ENCODE results near the gene SLC9A9.
A peak's percentile ranks its signal among the peaks of the same experiment; 100 is the strongest.

SLC9A9 gene

GRCh38 chr3:143590660-143591059 lies 257.6 kb downstream of the SLC9A9 start:
- no peak for DNase-seq

DNA sequence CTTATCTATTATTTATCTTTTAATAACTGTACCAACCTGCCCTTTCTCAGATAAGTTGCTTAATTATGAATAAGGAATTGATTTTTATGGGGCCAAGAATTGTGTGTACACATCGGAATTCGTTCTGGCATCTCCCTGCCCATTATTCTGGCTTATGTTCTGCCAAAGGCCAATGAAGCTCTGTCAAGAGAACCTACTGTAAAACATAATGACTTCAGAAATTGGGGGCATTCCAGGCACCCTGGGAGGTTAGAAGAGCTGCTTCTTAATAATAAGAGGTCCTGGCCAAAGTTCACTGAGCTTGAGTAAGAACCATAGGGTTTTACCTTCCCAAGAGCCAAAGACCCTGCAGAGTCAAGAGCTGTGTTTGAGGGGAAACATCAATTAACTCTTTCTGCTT lies 261.7 kb downstream of the SLC9A9 start:
- no peak for DNase-seq

DNA sequence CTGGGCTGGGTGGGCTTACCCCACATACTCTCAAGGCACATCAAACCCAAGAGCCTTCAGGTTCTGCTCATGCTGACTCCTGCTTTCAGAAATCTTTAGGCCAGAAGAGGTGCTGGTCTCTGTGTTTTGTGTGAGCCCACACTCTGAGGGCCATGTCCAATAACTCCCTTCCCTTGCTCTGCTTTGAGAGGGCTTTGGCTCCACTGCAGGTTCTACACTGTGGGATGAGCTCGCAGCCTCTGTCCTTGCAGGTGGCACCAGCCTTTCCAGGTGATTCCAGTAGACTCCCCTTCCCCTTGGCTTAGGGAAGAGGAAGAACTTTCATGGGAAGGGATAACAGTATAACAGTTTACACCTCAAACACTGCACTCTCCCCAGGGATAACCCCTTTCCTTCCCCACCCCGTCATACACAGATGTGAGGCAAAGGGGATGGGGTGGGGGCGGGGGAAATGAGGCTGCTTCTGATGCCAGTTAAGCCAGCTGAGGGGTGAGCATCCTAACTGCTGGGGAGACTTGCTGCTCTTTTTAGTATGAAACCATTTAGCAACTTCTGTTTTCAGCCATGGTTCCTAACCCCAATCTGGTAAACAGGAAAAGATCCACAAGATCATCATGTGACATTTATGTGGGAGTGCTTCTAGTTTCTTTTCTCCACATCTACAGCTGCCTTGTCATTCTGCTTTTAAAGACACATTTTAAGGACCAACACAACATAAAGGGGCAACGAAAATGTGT lies 262.4 kb downstream of the SLC9A9 start:
- peak; percentile 9 to 18 for DNase-seq

DNA sequence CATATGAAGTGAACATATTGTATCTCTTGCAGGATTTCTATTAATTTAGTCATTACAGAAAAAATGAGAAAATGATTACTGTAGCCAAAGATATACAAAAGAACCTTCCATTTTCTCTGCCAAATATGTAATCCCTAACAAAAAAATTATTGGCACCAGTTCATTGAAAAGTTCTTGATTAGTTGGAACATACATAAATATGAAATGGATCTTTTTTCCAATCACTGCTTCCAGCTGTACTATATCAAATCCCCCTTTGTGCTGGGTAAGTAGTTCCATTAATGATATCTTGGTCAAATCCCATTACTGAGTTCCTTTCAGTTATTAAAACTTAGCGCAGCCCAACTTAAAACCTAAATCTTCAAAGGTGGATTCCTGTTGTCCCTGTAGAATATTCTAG lies 263.8 kb downstream of the SLC9A9 start:
- no peak for DNase-seq

- no peak for DNase-seq
Measured at GRCh38 chr3:143581972-143582722, 266.1 kb downstream of the SLC9A9 start.

- no peak for DNase-seq
Measured at GRCh38 chr3:143578810-143579435, 269.3 kb downstream of the SLC9A9 start.

- no peak for DNase-seq
Measured at GRCh38 chr3:143576568-143577270, 271.5 kb downstream of the SLC9A9 start.

DNA sequence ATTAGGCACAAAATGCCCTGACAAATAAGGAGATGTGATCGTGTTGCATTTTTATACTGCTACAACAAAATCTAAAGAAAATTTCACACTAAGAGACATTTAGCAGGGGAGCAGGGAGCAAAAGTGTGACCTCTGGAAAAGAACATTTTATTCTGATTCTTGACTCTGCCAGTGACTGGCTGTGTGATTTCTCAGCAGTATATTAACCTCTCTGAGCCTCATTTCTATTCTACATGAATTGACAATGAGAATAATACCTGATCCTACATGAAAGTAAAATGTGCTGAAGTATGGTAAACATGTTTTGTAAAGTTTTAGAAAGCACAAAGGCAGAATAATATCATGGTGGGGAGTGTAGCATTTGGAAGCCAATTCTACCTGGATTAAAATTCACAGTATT lies 273.3 kb downstream of the SLC9A9 start:
- no peak for DNase-seq

DNA sequence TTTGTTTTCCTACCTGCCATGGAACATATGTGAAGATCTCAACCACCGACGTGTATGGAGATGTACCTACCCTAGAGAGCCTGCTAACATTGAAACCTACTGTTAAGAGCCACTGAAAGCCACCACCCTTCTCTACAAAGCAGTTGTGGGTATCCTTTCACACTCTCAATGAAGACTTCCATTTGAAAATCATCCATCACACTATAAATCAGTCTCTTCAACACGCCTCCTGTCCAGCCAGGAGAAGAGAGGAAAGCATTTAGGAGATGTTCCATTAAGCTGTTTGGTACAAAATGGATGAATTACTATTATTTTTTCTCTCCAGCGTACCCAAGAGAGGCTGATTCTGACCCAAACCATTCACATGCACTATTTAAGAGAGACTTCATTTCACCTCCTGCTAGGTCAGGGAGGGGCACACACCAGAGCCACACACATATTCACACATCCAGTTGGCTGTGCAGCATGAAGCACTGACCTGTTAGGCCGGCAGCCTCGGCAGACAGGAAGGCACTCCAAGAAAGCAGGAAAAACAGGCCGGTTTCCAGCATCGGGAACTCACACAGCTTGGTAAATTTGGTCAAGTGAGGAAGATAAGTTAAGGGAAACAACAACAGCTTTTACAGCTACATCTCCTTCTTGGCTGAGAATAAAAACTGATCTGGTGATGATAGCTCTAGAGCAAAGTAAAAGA lies 274.5 kb downstream of the SLC9A9 start:
- DNase-seq, result no peak

DNA sequence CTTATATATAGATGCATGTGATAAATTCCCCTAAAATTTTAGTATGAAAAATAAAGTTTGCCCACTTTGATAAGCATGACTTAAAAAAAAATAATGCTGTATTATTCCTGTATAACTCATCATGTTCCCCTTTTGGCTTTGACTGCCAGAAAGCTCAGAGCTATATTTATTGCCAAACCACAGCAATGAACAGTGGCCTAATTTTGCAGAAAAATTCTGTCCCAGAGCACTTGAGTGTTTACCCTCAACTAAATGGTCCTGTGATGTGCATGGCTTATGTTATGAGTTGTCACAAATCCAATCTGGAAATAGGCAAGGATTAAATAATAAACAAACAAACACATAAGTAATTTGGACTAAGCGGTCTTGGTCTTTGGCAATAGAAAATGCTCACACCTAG lies 276.7 kb downstream of the SLC9A9 start:
- DNase-seq, result no peak

DNA sequence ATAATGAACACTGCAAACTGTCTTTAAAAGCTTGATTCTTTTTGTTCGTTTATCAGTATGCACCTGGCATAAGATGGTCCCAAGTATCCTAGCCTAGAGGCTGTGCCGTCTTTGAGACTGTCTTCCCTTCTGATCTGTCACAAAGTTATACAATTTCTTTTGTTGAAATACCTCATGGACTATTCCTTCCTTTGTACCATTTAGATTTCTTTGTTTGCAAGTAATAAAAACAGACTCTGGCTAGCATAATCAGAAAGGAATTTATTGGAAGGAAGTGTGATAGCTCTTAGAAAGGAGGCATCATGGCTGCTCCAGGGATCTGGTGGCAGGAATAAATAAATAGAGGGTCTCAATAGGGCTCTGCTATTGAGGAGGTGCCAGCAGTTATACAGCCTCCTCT lies 280.4 kb downstream of the SLC9A9 start:
- no peak for DNase-seq

DNA sequence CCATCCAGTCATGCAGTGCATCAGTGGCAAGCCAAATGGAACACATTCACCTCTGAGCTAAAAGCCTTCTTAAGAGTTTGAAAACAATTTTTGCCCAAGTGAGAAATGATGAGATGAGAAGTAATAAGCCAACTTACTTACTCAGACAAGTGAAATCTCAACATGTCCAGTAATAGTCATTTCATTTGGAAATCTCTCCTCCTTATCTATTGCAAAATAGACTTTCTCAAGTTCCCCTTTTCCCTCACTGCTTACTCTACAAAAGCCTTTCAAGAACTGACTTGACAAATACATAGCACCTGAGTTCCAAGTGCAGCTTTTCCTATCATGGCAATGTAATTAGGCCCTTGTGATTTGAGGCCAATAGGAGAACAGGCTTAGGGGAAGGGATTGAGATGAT lies 282.3 kb downstream of the SLC9A9 start:
- no peak for DNase-seq

GRCh38 chr3:143563786-143564185 lies 284.5 kb downstream of the SLC9A9 start:
- DNase-seq, result no peak

DNA sequence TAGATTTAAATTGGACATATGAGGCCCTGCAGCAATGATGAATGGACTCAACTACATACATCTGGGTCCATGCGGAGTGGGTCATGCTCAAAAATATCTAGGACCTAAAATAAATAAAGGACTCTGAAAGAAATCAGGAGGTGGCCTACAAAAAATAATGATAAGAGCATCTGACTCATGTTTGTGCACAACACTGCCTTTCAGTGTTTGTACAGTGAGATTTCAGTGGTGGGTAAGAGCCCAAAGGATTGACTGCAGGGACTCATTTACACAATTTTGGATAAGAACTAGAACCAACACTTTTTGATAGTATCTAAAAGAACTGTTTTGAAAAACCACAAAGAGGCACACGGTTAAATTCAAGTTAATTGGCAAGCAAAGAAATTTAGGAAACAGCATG lies 285.5 kb downstream of the SLC9A9 start:
- DNase-seq, result no peak

DNA sequence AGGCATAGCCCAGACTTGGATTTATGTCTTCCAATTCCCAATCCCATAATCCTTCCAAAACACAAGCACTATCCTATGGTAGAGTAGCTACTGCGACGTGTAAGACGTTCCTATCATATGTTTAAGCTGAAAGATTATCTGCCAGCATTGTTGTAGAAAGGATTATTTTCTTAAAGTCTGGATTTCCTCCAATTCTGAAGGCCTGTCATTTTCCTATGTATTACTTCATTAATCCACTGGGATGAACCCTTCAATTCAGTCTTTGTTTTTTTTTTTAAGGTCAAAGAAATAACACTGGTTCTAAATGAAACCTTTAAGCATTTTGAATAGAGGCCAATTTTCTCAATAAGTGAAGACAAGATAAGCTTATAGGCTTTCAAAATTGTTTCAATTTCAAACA lies 289.0 kb downstream of the SLC9A9 start:
- DNase-seq, result no peak

- DNase-seq, result no peak
Measured at GRCh38 chr3:143552851-143553250, 295.4 kb downstream of the SLC9A9 start.

DNA sequence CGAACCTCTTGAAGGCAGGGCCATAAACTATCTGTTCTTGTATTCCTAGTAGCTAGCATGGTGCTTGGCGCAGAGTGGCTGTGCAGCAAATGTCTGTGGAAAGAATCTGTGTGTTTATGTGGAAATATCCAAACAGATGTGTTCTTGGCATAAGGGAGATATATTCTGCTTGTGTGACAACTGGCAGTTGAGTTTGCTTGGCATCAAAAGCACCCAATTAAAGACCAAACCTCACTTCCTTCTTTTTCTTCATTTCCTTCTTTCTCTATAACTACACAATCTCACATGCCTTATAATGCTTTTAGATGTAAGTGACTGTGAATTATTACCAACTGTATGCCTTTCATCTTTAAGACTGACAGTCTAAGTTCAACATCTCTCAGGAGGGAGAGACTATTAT lies 296.5 kb downstream of the SLC9A9 start:
- no peak for DNase-seq

DNA sequence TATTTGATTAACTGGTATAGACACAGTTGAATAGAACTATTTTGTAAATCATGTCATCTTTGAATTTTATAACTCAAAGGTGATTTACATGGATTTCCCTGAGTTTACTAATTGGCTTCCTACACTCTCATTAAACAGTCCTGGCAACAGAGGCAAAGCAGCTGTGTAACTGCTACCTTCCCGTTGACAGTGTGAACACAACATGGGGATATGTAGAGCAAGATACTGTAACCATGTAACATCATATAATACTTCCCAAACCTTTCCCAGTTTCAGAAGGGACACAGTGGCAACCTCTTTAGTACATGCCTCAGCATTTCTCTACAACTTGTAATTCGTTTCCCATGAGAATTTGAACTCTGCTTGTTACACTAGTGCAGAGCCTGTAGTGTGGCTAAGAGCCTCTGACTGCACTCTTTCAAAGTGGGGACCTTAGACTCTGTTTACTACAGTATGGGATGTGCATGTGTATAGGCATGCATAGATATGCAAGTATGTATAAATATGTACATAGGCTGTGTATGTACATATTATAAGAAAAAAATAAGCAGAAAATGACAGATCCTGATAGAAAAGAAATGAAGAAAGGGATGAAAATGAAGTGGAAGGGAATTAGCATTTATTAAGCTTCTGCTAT lies 299.3 kb downstream of the SLC9A9 start:
- no peak for DNase-seq

DNA sequence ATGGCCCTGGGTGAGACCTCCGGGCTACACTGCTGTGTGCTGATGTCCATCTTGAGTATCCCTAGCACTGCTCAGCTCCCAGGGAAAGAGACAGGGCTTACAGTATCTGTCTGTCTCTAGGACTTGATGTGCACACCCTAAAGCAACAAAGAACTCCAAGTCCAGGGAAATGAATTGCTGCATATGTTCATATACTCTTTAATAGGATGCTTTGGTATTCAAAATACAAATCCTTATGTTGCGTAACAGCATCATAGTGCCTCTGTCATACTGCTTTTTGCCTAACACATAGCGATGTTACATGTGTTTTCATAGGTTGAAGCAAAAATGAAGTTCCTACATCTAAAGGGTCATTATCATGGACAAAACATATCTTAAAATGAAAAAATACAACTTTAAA lies 299.9 kb downstream of the SLC9A9 start:
- DNase-seq, result no peak

DNA sequence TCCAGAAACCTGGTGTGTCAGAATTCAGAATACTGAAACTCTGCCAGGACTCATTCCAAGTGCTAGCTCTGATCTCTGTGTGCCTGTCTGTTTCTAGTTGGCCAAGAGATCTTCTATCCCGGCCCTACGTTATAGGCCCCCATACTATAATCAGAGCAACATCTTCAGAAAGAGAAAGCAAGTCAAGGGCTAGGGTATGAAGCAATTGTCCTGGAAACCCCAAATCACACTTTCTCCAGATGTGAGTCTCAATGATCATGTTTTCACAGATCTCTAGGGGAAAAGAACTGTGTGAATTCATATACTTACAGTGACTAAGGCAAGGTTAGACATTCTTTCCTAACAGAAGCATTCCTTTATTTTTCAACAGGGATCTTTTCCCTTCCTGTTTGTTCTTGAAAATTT lies 309.7 kb downstream of the SLC9A9 start:
- DNase-seq, result no peak

DNA sequence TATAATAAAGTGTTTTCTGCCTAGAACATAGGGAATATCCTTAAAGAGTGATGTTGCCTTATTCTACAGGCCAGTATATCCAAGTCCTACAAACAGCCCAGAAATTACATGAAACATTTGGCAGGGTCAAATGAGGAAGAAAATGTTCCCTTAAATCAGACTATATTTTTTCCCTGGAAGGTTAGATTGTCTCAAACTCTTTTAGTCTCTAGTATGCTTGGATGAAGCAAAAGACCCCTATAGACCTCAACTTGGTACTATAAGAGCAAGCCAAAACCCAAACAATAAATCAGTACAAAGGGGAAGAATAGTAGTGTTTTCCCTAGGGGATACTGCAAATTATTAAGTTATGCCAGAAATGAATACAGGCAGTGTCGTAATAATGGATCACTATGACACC lies 310.2 kb downstream of the SLC9A9 start:
- DNase-seq, result no peak

DNA sequence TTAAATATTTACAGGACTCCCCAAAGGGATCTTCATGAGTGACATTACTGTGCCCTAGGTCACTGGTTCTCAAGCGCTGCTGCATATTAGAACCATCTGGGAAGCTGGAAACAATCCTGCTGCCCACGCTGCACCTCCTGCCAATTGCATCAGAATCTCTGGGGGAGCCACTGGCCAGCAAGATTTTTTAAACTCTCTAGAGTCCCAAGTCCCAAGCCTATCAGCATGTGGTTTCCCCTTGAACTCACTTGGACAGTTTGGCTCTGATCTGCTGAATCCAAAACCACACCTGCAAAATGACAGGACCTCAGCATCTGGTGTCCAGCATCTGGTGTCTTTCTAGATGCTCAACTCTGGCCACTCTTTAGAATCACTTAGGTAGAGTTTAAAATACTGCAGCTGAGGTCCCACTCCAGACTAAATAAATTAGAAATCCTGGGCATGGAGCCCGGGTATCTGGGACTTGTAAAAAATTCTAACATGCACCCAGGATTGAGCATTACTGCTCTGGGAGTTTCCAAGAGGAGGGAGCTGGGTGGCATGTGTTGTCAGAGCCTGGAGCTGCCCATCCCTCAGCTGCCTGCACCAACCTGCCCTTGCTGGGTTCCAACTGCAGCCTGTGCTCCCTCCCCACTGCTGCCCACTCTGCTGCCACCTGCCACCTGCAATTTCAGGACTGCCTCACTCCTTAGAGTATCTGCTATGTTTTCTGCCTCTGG lies 311.3 kb downstream of the SLC9A9 start:
- no peak for DNase-seq
